Stimulated activated CD8-positive, alpha-beta memory T cell treated with anti-CD3 and anti-CD28 coated beads, Interleukin-2, amount 100 ng/mL, for 48 hours (primary cell): ENCODE data around the gene ADAMTS6.
"Not testable (repeated sequence)": the region's sequence is repeated elsewhere in the genome, so short reads cannot be mapped to it uniquely, and the experiment has no call there.

ENCODE experiments used
- DNase-seq, 2 donors: peaks; one replicate each; pipeline ENCODE4 v3.0.0-alpha.2; 2020; ENCODE audit warnings: low read depth in 2 of 2

Gene ADAMTS6, protein sequence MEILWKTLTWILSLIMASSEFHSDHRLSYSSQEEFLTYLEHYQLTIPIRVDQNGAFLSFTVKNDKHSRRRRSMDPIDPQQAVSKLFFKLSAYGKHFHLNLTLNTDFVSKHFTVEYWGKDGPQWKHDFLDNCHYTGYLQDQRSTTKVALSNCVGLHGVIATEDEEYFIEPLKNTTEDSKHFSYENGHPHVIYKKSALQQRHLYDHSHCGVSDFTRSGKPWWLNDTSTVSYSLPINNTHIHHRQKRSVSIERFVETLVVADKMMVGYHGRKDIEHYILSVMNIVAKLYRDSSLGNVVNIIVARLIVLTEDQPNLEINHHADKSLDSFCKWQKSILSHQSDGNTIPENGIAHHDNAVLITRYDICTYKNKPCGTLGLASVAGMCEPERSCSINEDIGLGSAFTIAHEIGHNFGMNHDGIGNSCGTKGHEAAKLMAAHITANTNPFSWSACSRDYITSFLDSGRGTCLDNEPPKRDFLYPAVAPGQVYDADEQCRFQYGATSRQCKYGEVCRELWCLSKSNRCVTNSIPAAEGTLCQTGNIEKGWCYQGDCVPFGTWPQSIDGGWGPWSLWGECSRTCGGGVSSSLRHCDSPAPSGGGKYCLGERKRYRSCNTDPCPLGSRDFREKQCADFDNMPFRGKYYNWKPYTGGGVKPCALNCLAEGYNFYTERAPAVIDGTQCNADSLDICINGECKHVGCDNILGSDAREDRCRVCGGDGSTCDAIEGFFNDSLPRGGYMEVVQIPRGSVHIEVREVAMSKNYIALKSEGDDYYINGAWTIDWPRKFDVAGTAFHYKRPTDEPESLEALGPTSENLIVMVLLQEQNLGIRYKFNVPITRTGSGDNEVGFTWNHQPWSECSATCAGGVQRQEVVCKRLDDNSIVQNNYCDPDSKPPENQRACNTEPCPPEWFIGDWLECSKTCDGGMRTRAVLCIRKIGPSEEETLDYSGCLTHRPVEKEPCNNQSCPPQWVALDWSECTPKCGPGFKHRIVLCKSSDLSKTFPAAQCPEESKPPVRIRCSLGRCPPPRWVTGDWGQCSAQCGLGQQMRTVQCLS (N-terminal part only)

DNA sequence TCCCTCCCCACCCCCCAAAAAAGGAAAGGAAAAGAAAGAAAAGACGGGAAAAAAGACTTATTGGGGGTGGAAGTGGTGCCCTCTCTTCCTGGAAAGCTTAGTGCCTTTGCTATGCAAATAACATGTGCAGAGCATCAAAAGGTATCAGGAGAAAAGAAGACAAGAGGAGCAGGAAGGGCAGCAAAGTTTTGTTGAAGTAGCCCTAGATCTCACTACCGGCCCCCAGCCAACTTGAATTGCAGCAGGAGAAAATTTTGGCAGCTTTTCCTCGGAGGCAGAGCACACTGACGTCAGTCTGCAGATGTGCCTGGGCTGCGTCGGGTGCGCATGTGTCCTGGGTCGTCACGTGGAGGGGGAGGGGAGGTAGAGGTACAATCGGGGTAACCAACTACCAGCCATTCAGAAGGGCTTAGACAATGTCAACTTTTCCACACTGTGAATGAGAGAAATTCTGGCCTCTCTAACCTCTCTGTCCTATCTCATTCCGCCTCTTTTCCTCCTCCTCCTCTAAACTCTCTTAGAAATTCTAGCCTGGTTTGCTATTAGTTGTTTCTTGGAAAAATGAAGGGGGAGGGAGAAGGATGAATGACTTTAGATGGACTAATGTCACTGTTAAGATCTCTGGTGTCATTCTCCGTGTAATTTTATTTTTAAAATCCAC, at the start of gene ADAMTS6:
TSS of gene ADAMTS6 (minus strand) at position 286 of the 661 bp plus-strand sequence. CDS start 8,247 bp downstream, outside the sequence.
- peak; percentile 59 to 71 for DNase-seq

DNA sequence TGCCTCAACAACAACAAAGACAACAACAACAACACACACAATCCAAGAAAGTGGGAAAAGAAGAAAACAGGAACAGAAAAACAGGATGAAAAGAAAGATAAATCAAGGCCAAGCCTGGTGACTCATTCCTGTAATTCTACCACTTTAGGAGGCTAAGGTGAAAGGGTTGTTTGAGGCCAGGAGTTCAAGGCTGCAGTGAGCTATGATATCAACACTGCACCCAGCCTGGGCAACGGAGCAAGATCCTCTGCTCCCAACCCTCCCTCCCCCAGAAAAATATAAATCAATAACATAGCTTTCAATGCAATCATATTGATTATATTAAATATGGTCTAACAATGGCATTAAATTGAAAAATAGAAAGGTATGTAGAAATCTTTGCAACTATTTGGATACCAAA, 49.2 kb upstream of the ADAMTS6 start:
- no peak for DNase-seq

DNA sequence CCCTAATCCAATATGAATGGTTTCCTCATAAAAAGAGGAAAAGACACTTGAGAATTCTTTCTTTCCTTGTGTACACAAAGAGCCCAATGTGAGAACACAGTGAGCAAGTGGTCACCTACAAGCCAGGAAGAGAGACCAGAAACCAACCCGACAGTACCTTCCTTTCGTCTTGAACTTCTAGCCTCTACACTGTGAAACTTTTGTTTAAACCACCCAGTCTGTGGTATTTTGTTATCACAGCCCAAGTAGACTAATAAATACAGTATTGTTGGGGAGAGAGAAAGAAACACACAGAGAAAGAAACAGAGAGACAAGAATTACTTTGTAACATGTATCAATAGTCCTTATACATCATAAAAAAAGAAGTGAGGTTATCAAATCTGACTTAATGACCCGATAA, 44.0 kb upstream of the ADAMTS6 start:
- no peak for DNase-seq

DNA sequence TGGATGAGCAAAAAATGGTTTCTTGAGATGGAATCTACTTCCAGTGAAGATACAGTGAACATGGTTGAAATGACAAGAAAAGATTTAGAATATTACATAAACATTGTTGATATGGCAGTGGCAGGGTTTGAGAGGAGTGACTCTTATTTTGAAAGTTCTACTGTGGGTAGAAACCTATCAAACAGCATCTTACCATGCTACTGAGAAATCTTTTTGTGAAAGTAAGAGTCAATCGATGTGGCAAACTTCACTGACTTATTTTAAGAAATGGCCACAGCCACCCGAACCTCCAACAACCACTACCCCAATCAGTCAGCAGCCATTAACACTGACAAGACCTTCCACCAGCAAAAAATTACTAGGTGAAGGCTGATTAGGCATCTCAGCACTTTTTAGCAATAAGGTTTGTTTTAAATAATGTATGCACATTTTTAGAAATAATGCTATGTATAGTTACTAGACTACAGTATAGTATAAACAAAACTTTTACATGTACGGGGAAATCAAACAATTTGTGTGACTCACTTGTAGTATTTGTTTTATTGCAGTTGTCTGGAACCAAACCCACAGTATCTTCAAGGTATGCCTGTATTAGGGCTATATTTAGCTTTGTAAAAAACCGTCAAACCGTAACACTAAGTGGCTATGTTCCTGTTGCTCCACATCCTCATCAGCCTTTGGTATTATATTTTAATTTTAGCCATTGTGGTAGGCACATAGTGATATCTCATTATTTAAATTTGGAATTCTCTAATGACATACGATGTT, 30.6 kb upstream of the ADAMTS6 start:
- no peak for DNase-seq

DNA sequence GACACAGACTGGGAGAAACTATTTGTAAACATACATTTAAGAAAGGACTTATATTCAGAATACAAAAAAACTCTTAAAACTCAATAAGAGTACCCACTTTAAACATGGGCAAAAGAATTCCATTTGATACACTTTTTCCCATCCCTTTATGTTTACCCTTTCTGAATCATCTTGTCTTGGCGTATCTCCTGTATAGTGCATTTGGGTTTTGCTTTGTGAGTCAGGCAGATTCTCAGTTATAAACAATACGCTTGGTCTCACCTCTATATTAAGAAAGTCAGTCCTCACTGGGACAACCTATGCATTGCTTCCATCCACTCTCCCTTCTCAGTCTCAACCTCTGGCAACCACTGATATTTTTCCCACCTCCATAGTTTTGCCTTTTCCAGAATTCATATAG, 27.3 kb upstream of the ADAMTS6 start:
- no peak for DNase-seq

DNA sequence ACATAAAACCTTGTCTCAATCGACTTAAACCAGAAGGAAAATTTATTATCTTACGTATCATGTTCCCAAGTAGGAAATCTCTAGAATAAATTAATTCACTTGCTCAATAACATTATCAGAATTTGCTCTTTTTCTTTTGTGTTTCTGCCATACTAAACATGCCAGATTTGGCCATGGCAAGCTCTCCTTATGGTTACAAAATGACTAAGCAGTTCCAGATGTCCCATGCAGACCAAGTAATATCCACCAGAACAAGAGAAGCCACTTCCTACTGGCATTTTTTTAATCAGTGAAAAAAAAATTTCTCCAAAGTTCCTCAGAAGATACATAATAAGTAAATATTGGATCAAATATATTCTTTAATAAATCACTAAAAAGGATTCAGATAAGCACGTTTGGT, 25.2 kb upstream of the ADAMTS6 start:
- no peak for DNase-seq

DNA sequence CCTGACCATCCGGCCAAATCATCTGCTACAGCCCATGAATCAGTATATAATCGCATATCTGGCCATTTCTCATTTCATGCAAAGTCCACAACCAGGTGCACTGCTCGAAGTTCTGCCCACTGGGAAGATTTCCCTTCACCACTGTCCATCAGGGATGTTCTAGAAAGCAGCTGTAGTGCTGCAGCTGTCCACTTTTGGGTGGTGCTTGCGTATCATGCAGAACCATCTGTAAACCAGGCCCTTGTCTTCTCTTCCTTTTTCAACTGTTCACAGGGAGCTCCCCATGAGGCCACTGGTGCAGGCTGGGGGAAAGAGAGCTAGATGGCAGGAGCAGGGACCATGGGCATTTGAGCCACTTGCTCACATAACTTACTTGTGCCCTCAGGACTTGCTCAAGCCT, 7.4 kb upstream of the ADAMTS6 start:
- DNase-seq, result no peak

DNA sequence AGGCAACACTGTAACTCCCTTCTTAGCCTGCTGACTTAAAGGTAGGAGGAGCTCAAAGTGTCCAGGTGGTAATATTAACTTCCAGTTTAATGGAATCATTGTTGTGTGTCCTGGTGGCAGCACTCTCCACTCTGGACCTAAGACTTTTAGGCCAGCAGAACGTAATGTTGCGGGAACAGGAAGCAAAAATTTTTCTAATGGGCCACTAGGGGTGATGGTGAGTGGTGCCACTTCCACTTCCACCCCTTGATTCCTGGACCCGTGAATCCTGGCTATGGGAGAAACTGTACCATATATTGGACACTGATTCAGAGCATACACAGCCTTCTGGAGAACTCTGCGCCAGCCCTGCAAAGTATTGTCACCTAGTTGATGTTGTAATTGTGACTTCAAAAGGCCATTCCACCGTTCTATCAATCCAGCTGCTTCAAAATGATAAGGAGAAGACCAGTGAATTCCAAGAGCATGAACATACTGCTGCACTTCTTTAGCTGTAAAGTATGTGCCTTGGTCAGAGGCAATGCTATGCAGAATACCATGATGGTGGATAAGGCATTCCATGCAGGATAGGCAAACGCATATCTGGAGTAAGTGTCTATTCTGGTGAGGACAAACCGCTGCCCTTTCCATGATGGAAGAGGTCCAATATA, 6.4 kb upstream of the ADAMTS6 start:
- DNase-seq, result not testable (repeated sequence)

DNA sequence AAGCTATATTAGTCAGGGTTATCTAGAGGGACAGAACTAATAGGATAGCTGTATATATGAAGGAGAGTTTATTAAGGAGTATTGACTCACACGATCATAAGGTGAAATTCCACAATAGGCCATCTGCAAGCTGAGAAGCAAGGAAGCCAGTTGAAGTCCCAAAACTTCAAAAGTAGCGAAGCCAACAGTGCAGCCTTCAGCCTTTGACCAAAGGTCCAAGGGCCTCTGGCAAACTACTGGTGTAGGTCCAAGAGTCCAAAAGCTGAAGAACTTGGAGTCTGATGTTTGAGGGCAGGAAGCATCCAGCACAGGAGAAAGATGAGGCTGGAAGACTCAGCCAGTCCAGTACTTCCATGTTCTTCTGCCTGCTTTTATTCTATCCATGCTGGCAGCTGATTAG, 5.1 kb upstream of the ADAMTS6 start:
- DNase-seq, result not testable (repeated sequence)

DNA sequence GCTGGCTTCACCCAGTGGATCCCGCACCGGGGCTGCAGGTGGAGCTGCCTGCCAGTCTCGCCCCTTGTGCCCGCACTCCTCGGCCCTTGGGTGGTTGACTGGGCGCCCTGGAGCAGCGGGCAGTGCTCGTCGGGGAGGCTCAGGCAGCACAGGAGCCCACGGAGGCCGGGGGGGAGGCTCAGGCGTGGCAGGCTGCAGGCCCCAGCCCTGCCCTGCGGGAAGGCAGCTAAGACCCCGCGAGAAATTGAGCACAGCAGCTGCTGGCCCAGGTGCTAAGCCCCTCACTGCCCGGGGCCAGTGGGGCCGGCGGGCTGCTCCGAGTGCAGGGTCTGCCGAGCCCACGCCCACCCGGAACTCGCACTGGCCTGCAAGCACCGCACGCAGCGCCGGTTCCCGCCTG, 3.7 kb upstream of the ADAMTS6 start:
- DNase-seq, result no peak

DNA sequence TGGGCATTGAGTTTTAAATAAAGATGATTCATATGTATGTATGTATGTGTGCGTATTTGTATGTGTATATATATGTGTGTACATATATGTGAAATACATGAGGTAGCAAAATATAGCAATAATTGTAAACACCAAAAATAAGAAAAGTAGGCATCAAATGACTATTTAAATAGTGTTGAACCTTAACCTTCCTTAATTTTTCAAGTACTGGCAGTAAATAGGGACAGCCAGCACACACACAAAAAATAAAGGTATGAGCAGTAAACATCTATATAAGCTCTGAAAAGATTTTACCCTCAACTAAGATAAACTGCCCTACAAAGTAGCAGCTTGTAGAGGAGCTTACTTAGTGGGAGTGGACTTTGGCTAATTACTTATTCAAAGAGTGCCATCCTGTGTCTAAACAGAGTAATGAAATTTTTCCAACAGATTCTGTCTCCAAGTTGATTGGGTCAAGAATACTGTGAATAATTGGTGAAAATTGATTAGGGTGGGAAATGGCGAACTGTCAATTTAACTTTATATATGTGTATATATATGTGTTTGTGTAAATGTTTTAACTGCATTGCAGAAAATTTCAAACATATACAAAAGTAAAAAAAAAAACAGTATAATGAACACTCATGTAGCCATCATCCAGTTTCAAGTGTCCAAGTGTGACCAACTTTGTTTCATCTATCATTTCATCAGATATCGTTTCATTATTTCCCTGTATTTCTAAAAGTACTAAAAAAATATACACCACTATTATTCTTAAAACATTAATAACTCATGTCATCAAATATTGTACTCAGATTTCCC, 2.0 kb upstream of the ADAMTS6 start:
- no peak for DNase-seq

DNA sequence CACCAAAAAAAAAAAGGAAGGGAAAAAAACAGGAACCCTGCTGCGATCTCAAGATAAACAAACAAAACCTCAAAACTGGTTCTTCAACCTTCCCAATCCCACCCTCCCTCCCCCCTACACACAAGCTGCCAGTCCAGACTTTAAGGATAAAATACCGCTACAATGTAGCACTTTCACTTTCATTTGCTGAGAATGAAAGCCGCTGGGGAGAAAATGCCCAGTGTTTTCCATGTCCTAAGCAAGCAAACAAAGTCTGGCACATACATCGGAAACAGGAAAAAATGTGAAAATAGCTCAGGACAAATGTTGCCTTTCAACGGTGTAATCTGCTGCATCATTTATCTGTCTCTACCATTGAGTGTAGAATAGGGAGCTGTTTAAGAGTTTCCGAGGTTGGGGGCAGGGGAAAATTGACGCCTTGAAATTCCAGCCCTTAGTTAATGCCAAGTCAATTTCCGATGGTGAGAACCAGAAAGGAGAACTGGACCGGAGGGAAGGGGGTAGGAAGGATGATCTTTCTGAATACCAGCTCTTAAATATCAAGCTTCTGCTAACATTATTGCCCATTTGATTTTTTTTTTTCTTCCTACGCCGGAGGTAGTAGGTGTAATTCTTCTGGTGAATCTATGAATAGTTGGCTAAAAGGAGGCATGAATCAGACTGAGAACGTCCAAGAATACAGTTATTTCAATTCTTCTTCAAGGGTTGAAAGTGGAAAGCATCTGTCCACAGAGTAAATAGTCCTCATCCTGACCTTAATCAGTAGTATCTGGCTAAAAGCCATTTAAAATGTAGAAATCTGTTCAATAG, 1.2 kb upstream of the ADAMTS6 start:
- no peak for DNase-seq

DNA sequence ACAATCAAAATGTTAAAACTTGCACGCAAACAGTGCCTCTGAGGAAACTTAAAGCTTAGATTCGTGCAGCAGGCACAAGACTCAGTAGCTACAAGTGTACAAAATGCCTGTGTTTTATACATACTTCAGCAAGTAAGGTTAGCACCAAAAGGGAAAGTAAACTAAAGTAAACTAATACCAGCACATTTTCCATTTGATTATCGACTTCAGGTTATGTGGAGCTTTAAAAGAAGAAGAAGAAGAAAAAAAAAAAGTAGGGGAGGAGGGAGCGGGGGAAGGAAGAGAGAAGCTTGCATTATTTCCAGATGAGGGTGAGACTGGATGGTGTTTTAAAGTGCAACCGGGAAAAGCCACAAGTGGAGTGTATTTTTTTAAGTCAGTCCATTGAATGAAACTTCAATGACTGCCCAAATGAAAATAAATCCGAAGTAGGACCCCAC, 596 bp upstream of the ADAMTS6 start:
- DNase-seq, result no peak

DNA sequence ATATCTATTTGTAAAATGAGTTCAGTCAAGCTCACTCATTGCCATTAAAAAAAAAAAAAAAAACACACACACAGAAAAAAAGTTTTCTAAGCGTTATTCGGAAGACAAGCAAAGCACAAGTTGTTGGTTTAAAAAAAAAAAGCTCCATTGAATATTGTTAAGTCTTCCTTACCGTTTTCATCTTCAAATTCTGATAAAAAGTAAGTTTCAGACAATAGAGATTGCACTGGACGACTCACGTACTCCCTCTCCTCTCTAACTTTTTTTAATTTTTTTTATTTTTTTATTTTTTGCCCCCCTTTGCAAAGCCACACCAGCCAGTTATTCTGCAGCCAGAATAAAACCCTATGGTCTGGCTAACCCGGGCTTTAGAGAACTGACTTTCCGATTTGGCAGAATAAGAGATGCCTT, 544 bp downstream of the ADAMTS6 start:
- no peak for DNase-seq

DNA sequence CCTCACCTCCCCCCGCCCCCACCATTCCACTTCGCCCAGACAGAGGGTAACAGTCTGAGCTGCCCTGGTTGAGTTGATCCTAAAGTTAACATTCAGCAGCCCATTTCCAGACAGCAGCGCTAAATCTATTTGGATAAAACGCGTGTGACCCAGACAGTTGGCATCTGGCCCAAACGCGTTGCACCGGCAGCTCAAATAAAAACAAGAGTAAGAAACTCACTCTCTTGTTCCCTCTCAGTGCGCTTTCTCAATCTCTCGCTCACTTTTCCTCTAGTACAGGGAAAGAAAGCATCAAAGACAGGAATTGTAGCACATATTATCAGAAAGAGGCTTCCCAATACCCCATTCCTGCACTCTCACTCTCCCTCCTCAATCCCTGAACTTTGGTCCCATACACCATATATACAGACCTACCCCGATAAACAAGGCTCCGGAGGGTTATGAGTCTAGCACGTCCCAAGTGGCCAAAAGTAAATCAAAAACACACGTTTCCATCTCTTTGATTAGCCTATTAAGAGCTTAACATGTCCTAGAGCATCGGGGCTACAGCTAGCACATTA, 1.3 kb downstream of the ADAMTS6 start:
- no peak for DNase-seq

DNA sequence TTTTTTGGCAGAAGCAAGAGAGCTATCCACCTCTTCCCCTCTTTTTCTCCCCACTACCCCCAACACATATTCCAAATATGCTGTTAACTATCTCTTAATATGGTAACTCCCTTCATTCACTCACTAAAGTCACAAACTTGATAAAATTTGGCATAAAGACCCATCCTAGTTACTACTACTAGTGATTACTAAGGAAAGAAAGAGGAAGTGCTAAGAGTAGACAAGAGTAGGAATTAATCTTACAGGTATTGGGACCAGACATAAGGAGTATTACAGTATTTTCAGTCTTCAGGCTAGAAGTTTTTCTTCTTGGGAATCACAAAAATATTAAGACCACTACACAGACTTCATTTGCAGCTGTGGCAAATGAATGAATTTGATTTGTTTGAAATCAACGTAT, 2.2 kb downstream of the ADAMTS6 start:
- no peak for DNase-seq

DNA sequence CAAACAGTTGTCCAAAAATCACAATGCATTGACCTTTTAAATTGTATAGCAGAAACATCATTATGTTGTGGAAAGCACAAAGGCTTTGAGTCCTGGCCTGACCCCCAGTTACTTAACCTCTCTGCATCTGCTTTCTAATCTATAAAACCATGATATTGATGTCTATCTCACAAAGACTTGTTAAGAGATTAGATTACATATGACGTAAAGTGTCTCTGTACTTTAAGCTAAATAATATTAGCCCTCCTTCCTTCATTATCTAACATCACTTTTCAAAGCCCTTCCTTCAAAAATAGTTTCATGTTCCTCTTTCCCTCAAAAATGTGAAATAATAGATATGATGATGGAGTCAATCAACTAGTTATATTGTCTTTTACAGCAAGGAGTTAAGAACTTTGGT, 3.4 kb downstream of the ADAMTS6 start:
- no peak for DNase-seq

DNA sequence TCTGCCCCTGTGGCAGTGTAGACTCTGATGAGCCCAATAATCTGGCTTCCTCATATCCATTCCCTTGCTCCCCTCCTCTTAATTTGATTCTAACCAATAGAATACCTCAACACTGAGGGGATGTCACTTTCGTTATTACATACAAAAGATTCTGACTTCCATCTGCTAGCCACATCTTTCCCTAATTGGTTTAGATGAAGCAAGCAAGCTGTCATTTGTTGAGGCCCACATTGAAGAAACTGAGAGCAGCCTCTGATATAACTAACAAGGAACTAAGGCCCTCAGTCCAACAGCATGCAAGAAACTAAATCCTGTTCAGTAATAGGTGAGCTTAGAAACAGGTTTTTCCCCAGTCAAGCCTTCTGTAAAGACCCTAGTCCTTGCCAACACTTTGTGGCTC, 5.8 kb downstream of the ADAMTS6 start:
- DNase-seq, result no peak

DNA sequence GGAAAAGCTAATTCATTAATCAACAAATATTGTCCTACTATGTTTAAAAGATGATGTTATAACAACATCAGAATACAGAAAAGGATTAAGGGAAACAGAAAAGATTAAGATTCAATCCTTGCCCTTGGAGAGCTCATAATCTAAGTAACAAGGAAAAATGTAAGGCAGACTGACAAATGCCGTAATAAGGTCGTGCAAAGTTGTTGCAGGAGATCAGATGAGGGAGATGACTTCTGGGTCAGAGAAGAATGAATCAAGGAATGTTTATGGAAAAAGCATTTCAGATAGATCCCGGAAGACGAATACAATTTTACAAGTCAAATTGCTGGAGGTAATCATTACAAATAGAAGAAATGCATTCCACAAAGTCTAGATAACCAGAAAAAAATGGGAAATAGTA, 6.4 kb downstream of the ADAMTS6 start:
- DNase-seq, result no peak
